Measurements from ENCODE around the gene RASGRP2. TPM values are rescaled to one million over a fixed set of nuclear protein-coding genes. Genes with fewer than 3 reads are reported as not detected.

The RASGRP2 gene
- total RNA-seq, result 10 to 100 TPM; 32.8 to 72.8 (median 34.9) TPM

DNA sequence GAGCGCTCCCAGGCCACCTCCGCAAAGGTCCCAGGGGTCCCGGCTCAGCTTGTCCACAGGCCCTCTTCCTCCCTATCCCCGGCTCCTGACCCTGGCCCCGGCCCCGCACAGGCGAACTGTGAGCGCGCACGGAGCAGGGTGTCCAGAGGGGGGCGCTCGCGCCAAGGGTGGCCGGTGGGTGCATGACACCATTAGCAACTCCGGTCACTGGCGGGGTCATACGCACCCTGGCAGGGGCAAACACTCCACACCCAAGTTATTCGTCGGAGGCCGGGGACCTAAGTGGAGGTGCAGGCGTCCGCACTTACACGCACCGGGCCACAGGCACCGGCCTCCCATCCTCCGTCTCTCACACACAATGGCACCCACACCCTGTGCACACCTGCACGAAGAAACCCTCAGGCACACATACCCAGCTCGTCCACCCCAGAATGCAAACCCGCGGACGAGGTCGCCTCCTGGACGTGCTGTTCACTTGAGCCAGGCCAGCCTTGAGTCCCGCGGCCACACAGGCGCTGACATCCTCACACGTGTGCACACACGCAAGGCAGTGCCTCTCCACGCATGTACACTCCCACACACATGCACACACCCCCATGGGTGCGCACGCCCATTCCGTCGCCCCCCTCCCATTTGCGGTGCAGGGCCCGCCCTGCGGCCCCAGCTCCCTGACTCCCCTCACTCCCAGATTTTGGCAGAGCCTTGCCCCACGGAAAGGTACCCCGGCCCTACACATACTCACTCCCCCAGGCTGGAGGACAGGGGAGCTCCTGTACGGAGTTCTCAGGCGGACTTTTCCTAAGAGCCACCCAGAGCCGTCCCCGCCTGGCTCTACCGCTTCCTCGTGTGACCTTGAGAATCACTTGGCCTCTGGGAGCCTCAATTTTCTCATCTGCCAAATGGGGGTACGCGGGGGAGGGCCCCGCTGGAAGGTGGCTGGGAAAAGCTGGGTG is at the start of gene RASGRP2:
Gene RASGRP2 (minus strand): TSS at position 552 of the 953 bp plus-strand sequence. CDS start 1,276 bp downstream, outside the sequence.
- Histone ChIP-seq H3K27me3 (no peaks in the 10 kb centered on the region), H3K27ac (replicated peaks in 1 of 4) (peak within 1 kb of the TSS; percentile 92 to 99 (median 96)), H3K4me1 (peaks cover 28 to 70% (median 61%) of the 10 kb centered on the region in 4 donors), H3K9me3 (no peaks in the 10 kb centered on the region), H3K36me3 (peaks cover 0 to 18% (median 5%) of the 10 kb centered on the region in 4 donors), H3K4me3 (peak within 1 kb of the TSS; percentile 59 to 73 (median 69))
- DNase-seq (ENCODE audit: extremely low spot score), result no peak
- peak; percentile 41 to 55 for TF ChIP-seq POLR2AphosphoS5 (IDR thresholded peaks at IDR 0.05)
- no peak for TF ChIP-seq POLR2A (IDR thresholded peaks at IDR 0.05; ENCODE audit: low read depth)
- peak; percentile 80 to 89 (median 83) for TF ChIP-seq CTCF (IDR thresholded peaks at IDR 0.05)
- TF ChIP-seq EP300 (IDR thresholded peaks at IDR 0.05), result no peak
- intact Hi-C loops (cut with DNase I), result loop anchor here (2.0 to 5.0 kb wide), 2 partner anchors 33 to 59 kb away; partner anchors contain the start of genes MAP4K2 and SF1
- WGBS, result 3% methylated on average over 33 of the region's 57 CpGs

DNA sequence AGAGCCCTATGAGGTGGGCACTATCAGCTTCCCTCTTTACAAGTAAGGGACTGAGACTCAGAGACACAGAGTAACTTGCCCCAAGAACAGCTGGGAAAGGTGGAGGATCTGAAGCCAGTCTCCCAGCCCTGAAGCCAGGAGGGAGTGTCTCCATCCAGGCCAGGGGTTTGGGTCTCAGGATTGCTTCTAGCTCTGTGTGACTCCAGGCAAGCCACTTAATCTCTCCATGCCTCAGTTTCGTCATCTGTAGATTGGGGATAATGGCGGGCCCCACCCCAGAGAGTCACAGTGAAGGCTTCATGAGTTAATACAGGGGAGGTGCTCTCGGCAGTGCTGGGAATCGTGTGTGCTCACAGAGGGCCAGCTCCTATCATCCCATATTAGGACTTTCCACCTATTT is 48.5 kb upstream of the RASGRP2 start:
- Histone ChIP-seq H3K36me3 (peaks cover 18 to 84% (median 61%) of the 10 kb centered on the region in 4 donors), H3K27ac (replicated peaks in 1 of 4) (no peak overlapping the region), H3K27me3 (no peaks in the 10 kb centered on the region), H3K4me1 (peaks cover 0 to 10% (median 8%) of the 10 kb centered on the region in 4 donors), H3K9me3 (no peaks in the 10 kb centered on the region), H3K4me3 (no peak overlapping the region)
- no peak for TF ChIP-seq CTCF (IDR thresholded peaks at IDR 0.05)
- TF ChIP-seq POLR2A (IDR thresholded peaks at IDR 0.05; ENCODE audit: low read depth), result no peak
- TF ChIP-seq EP300 (IDR thresholded peaks at IDR 0.05), result no peak
- TF ChIP-seq POLR2AphosphoS5 (IDR thresholded peaks at IDR 0.05), result no peak
- no peak for DNase-seq (ENCODE audit: extremely low spot score)
- intact Hi-C loops (cut with DNase I), result no loop called here
- WGBS, result 91% methylated on average over 4 of the region's 4 CpGs

- WGBS, result 94% methylated on average over 5 of the region's 14 CpGs
- Histone ChIP-seq H3K36me3 (peaks cover 15 to 78% (median 54%) of the 10 kb centered on the region in 4 donors), H3K9me3 (no peaks in the 10 kb centered on the region), H3K27me3 (no peaks in the 10 kb centered on the region), H3K4me1 (peaks cover 0 to 12% (median 8%) of the 10 kb centered on the region in 4 donors), H3K4me3 (no peak overlapping the region), H3K27ac (replicated peaks in 1 of 4) (no peak overlapping the region)
- intact Hi-C loops (cut with DNase I), result no loop called here
- TF ChIP-seq CTCF (IDR thresholded peaks at IDR 0.05), result no peak
- TF ChIP-seq EP300 (IDR thresholded peaks at IDR 0.05), result no peak
- no peak for TF ChIP-seq POLR2AphosphoS5 (IDR thresholded peaks at IDR 0.05)
- TF ChIP-seq POLR2A (IDR thresholded peaks at IDR 0.05; ENCODE audit: low read depth), result no peak
- no peak for DNase-seq (ENCODE audit: extremely low spot score)
These were observed 47.9 kb upstream of the RASGRP2 start for GRCh38 chr11:64791781-64792291.

DNA sequence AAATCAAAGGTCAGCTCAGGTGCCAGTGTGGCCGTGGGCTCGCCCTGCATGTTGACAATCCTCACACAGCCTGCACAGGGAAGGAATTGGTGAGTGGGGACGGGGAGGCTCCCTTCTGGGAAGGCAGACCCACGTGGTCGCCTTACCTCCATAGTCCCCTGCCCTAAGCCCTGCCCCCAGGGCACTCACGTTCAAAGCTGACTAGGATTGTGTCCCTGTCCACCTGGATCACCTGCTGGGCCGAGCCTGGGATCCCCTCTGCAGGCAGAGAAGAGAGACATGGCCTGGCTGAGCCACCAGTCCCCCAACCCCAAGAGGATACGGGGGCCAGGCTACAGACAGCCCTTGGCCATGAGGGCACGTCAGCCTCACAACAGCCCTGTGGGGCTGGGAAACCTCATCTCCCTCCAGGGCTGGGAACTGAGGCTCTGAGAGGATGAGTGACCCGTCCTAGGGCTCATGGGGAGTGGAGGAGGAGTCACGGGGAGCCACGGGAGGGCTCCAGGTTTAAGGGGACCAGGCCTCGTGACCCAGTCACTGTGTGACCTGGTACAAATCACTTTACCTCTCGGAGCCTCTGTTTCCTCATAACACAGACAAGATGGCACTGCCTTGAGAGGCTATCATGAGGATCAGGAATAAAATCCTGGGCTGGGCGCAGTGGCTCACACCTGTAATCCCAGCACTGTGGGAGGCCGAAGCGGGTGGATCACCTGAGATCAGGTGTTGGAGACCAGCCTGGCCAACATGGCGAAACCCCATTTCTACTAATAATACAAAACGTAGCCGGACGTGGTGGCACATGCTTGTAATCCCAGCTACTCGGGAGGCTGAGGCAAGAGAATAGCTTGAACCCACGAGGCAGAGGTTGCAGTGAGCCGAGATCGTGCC is 46.5 kb upstream of the RASGRP2 start:
- intact Hi-C loops (cut with DNase I), result no loop called here
- TF ChIP-seq EP300 (IDR thresholded peaks at IDR 0.05), result no peak
- Histone ChIP-seq H3K36me3 (peaks cover 4 to 64% (median 40%) of the 10 kb centered on the region in 4 donors), H3K4me3 (no peak overlapping the region), H3K4me1 (peaks cover 0 to 12% (median 8%) of the 10 kb centered on the region in 4 donors), H3K27ac (replicated peaks in 1 of 4) (no peak overlapping the region), H3K27me3 (no peaks in the 10 kb centered on the region), H3K9me3 (no peaks in the 10 kb centered on the region)
- DNase-seq (ENCODE audit: extremely low spot score), result no peak
- WGBS, result 85% methylated on average over 17 of the region's 25 CpGs

All from esophagus muscularis mucosa (tissue), 4 donors.